GM21529 (cell line): Measurements from ENCODE around the gene ZNF688.
"Not testable (repeated sequence)": the region's sequence is repeated elsewhere in the genome, so short reads cannot be mapped to it uniquely, and the experiment has no call there.

Source experiments
- ATAC-seq: cut with Tn5 transposase; IDR thresholded peaks from one replicate; pipeline ENCODE4 v1.9.1; 2021; ENCODE audit not compliant: unreplicated experiment

Gene ZNF688

DNA sequence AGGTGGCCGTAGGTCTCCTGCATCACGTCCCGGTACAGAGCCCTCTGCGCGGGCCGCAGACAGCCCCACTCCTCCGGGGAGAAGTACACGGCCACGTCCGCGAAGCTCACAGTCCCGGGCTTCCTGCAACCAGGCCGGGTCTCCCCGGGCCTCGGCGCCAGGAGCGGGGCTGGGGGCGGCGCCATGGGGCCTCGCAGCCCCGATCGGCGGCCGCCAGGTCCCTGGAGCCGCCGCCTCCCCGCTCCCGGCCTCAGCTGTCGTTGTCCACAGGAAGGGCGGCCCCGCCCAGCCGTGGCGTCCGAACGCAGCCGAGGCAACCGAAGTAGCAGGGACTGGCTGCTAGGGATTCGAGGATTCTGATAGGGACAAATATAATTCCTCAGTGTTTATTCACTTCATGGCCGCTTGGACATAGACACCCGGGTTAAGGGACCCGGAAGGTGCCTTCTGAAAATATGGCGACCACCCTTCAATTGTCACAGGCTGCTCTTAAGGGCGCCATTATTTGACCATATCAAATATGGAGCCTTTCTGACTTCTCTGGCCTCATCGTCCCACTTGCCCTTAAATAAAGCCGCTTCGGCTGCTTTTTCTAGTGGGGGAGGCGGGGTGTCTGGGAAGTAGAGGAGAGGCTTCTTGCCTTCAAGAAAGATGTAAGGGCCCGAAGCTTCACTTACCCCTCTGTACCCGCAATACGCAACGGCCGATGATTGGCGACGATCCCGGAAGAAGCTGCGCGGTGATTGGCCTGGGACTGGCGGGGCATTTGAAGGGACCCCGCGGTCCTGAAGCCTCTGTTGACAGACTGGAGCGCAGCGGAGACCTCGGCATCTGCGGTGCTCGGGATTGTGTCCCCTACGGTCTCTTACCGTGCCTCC, at the start of gene ZNF688:
Gene ZNF688 (minus strand): TSS at position 270 of the 878 bp plus-strand sequence. CDS start 85 bp downstream, at position 185.
- peak; percentile 72 for ATAC-seq

GRCh38 chr16:30620169-30620568, 48.7 kb upstream of the ZNF688 start:
- ATAC-seq = no peak

DNA sequence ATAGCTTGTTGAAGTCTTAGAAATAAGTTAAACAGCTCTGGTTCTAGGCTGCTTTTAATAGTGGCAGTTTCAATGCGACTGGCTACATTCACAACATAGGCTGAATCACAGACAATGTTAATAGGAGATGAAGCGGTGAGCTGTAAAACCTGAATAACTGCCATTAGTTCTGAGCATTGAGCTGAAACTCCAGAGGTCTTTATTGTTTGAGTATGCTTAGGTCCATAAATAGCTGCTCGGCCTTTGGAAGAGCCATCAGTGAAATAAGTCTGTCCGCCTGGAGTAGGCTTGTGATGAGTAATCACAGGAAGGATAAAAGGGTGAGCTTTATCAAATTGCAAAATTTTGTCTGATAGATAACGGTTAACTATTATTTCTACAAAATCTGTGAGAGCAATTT, 48.1 kb upstream of the ZNF688 start:
- ATAC-seq = no peak

DNA sequence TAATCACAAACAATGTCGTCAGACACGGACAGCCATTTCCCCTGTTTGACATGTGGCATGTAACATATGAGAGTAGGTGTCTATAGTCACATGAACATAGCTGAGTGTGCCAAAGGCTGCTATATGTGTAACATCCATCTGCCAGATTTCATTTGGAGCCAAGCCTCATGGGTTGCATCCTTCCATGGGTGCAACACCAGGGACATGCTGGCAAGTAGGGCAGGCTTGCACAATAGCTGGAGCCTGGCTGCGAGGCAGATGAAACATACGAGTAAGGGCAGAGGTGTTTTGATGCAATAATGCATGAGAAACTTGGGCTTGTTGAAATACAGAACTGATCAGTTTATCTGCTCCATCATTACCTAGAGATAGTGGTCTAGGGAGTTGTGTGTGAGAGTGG, 47.7 kb upstream of the ZNF688 start:
- no peak for ATAC-seq

GRCh38 chr16:30615358-30616091, 44.0 kb upstream of the ZNF688 start:
- ATAC-seq = no peak

- peak; percentile 85 for ATAC-seq
Measured at GRCh38 chr16:30609926-30610839, 38.7 kb upstream of the ZNF688 start, which contains the start of gene ZNF689. TSS of gene ZNF689 (minus strand) at chr16:30610389. CDS start at chr16:30610041, 348 bp downstream.

GRCh38 chr16:30609002-30609925, 37.8 kb upstream of the ZNF688 start:
- peak; percentile 34 for ATAC-seq

GRCh38 chr16:30606004-30606403, 34.5 kb upstream of the ZNF688 start:
- no peak for ATAC-seq

DNA sequence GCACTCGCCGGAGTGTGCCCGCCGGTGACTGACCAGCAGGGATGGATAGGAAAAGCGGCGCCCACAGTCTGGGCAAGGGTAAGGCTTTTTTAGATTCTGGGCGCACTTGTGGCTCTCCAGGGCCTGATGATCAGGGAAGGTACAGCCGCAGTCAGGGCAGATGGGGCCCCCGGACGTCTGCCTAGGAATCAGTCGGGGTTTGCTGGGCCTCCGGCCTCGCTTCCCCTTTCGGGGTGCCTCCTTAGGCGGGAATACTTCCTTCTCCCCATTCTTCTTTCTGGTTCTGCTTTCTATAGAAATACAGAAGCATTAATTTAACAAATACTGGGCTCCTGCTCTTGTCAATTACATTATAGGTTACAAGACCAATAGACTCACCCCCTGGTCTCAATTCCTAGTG, 33.6 kb upstream of the ZNF688 start:
- ATAC-seq = no peak

DNA sequence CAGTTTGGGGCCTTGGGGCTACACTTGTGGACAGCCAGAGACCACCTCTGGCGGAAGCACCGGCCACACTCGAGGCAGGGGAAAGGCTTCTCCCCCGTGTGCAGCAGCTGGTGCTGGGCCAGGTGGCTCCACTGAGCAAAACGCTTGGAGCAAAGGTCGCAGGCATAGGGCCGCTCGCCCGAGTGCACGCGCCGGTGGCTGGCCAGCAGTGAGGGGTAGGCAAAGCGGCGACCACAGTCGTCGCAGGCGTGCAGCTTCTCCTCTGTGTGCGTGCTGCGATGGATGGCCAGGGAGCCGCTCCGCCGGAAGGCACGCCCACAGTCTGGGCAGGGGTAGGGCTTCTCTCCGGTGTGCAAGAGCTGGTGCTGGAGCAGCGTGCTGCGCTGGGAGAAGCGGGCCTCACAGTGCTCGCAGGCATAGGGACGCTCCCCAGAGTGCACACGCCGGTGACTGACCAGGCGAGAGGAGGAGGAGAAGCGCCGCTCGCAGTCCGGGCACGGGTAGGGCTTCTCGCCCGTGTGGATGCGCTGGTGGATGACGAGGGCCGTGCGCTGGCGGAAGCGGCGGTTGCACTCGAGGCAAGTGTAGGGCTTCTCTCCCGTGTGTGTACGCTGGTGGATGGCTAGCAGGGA, 32.9 kb upstream of the ZNF688 start:
- ATAC-seq = no peak

DNA sequence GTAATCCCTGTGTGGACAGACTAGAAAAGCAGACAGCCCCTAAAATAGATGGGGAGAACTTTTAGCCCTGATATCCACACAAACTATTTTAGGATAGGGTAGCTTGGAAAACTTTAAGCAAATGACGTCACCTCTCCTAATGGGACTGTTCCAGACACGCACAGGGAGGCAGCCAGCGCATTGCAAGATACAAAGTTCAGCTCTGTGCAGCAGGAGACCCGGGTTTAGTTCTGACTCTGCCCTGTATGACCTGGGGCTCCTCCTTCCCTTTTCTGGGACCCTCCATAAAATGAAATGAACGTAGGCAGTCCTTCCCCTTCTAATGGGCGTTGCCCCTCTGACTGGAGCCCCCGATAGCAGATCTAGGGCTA, 32.4 kb upstream of the ZNF688 start:
- no peak for ATAC-seq

GRCh38 chr16:30602616-30603277, 31.2 kb upstream of the ZNF688 start:
- ATAC-seq = no peak

GRCh38 chr16:30601966-30602365, 30.5 kb upstream of the ZNF688 start:
- ATAC-seq = no peak

GRCh38 chr16:30600929-30601328, 29.4 kb upstream of the ZNF688 start:
- ATAC-seq = no peak

DNA sequence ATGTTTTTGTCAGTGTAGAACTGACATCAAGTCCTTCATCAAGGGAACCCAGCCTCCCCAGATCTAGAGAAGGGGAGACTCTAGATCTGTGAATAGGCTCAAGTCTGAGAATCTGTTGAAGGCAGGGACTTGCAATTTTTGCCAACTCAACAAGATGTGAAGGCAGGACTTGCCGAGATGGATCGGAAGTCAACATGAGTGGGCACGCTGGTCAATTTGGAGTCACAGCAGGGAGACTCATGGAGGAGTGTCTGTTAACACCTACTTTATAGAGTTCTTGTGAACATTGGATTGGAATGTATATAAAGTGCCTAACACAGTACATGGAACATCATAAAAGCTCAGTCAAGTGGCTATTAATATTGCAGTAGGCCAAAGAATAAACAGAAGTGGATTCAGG, 28.7 kb upstream of the ZNF688 start:
- no peak for ATAC-seq

DNA sequence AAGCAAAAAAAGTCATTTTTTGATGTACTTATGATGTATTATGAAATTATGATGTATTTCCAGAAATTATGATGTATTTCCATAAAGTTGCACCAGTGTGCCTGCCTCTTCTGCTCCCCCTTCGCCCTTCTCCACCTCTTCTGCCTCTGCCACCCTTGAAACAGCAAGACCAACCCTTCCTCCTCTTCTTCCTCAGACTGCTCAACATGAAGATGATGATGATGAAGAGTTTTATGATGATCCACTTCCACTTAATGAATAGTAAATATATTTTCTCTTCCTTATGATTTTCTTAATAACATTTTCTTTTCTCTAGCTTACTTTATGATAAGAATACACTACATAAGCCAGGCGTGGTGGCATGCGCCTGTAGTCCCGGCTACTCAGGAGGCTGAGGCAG, 21.4 kb upstream of the ZNF688 start:
- no peak for ATAC-seq

DNA sequence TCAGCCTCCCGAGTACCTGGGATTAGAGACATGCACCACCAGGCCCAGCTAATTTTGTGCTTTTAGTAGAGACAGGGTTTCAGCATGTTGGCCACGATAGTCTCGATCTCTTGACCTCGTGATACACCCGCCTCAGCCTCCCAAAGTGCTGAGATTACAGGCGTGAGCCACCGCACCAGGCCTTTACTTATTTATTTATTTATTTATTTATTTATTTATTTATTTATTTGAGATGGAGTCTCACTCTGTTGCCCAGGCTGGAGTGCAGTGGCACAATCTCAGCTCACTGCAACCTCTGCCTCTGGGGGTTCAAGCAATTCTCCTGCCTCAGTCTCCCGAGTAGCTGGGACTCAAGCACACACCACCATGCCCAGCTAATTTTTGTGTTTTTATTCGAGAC, 19.4 kb upstream of the ZNF688 start:
- ATAC-seq = not testable (repeated sequence)

DNA sequence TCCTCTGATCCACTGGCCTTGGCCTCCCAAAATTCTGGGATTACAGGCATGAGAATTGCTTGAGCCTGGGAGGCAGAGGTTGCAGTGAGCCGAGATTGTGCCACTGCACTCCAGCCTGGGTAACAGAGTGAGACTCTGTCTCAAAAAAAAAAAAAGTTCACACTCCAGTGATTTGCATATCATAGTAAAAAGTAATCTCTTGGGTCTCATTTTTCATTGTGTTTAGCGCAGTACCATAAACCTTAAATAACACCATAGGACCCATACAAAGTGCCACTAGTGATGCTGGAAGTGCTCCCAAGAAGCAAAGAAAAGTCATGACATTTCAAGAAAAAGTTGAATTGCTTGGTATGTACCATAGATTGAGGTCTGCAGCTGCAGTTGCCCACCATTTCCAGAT, 18.1 kb upstream of the ZNF688 start:
- ATAC-seq = not testable (repeated sequence)

DNA sequence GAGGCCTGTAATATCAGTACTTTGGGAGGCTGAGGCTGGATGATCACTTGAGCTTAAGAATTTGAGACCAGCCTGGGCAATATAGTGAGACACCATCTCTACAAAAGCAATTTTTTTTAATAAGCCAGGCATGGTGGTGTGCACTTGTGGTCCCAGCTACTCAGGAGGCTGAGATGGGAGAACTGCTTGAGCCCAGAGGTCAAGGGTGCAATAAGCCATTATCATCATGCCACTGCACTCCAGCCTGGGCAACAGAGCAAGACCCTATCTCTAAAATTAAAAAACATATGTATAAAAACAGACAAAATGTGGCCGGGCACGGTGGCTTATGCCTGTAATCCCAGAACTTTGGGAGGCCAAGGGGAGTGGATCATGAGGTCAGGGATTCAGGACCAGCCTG, 17.1 kb upstream of the ZNF688 start:
- ATAC-seq = no peak
